IMR-90 (cell line): ENCODE results near the gene AMPD2. TPM values are rescaled to one million over a fixed set of nuclear protein-coding genes. Genes with fewer than 3 reads are reported as not detected.

Source experiments
- ATAC-seq: fragments of 200-7000 bp; cut with Tn5 transposase; 2 replicates; pipeline ENCODE4 v1.9.1; 2020; ENCODE audit warnings: low read depth, mild to moderate bottlenecking, moderate library complexity
- BruUV-seq: library from RNA; stranded (reverse); fragments of 400-500 nt; replicated peaks from 2 replicates; lab custom pipeline; 2021; lab: Mats Ljungman, UMichigan
- CTCF ChIA-PET: fragments of 300-600 bp; formaldehyde crosslinking; extraction: SDS; loops from one replicate; lab custom pipeline; 2021; ENCODE audit warnings: antibody characterized with exemption; lab: Yijun Ruan, JAX
- POLR2A ChIA-PET: fragments of 300-600 bp; sonication (Branson Sonifier 250); formaldehyde crosslinking; loops from one replicate; lab custom pipeline; 2022; ENCODE audit warnings: antibody characterized with exemption; ENCODE audit not compliant: unreplicated experiment; lab: Charles Lee
- DNase-seq: peaks from one replicate; pipeline ENCODE4 v3.0.0; 2013
- H2AFZ ChIP-seq: replicated peaks from 2 replicates; pipeline ENCODE3; 2013; ENCODE audit warnings: low read length, mild to moderate bottlenecking; ENCODE audit not compliant: poor library complexity
- H2AK5ac ChIP-seq: 2 replicates; pipeline ENCODE4 v1.6.1; 2013; ENCODE audit warnings: low read depth, low read length, inconsistent platforms
- H2AK9ac ChIP-seq: replicated peaks from 2 replicates; pipeline ENCODE3; 2013; ENCODE audit warnings: mild to moderate bottlenecking, low read depth, low read length, moderate library complexity; ENCODE audit not compliant: poor library complexity
- H2BK120ac ChIP-seq: 2 replicates; pipeline ENCODE4 v1.6.1; 2013; ENCODE audit warnings: low read depth, low read length, inconsistent platforms
- H2BK15ac ChIP-seq: 3 replicates; pipeline ENCODE4 v1.6.1; 2013; ENCODE audit warnings: low read depth, low read length, inconsistent platforms
- H2BK20ac ChIP-seq: 2 replicates; pipeline ENCODE4 v1.6.1; 2013; ENCODE audit warnings: low read depth, mild to moderate bottlenecking, inconsistent platforms, low read length, moderate library complexity
- H2BK5ac ChIP-seq: 2 replicates; pipeline ENCODE4 v1.6.1; 2013; ENCODE audit warnings: mild to moderate bottlenecking, low read depth, low read length, inconsistent platforms; ENCODE audit not compliant: poor library complexity, severe bottlenecking
- H3K14ac ChIP-seq: replicated peaks from 2 replicates; pipeline ENCODE4 v1.6.1; 2013; ENCODE audit warnings: low read depth, low read length, inconsistent platforms
- H3K18ac ChIP-seq: 2 replicates; pipeline ENCODE4 v1.6.1; 2013; ENCODE audit warnings: low read depth, low read length, control low read depth
- H3K23ac ChIP-seq: 2 replicates; pipeline ENCODE4 v1.6.1; 2013; ENCODE audit warnings: low read depth, low read length, inconsistent platforms
- H3K27ac ChIP-seq: 2 replicates; pipeline ENCODE4 v1.5.1; 2013; ENCODE audit warnings: mild to moderate bottlenecking, control low read depth, low read length; ENCODE audit not compliant: insufficient read depth
- H3K27me3 ChIP-seq: 2 replicates; pipeline ENCODE4 v1.6.1; 2013; ENCODE audit warnings: low read length; ENCODE audit not compliant: control insufficient read depth, insufficient read depth
- H3K36me3 ChIP-seq: 2 replicates; pipeline ENCODE4 v1.6.1; 2013; ENCODE audit warnings: low read length, mixed read lengths; ENCODE audit not compliant: control insufficient read depth, insufficient read depth
- H3K4ac ChIP-seq: 2 replicates; pipeline ENCODE4 v1.6.1; 2013; ENCODE audit warnings: low read depth, low read length, inconsistent platforms
- H3K4me1 ChIP-seq: 2 replicates; pipeline ENCODE4 v1.6.1; 2013; ENCODE audit warnings: low read length, mixed read lengths; ENCODE audit not compliant: control insufficient read depth, insufficient read depth
- H3K4me2 ChIP-seq: 2 replicates; pipeline ENCODE4 v1.6.1; 2013; ENCODE audit warnings: low read depth, mild to moderate bottlenecking, control low read depth, low read length, moderate library complexity
- H3K4me3 ChIP-seq: 2 replicates; pipeline ENCODE4 v1.5.1; 2013; ENCODE audit warnings: low read depth, mild to moderate bottlenecking, control low read depth, low read length, moderate library complexity; ENCODE audit not compliant: insufficient read depth
- H3K56ac ChIP-seq: 2 replicates; pipeline ENCODE4 v1.6.1; 2013; ENCODE audit warnings: low read length, inconsistent platforms; ENCODE audit not compliant: insufficient read depth; ENCODE audit errors: extremely low read depth
- H3K79me1 ChIP-seq, 2 experiments: 2 replicates each; pipeline ENCODE4 v1.6.1; 2013; ENCODE audit warnings: low read length in 2 of 2, inconsistent platforms in 1 of 2, low read depth in 1 of 2
- H3K9ac ChIP-seq: 2 replicates; pipeline ENCODE4 v1.6.1; 2013; ENCODE audit warnings: low read depth, low read length, control low read depth
- H3K9me1 ChIP-seq: 2 replicates; pipeline ENCODE4 v1.6.1; 2013; ENCODE audit warnings: low read length, inconsistent platforms; ENCODE audit not compliant: insufficient read depth
- H3K9me3 ChIP-seq: 2 replicates; pipeline ENCODE4 v1.6.1; 2013; ENCODE audit warnings: low read length; ENCODE audit not compliant: control insufficient read depth, insufficient read depth
- H4K20me1 ChIP-seq: 2 replicates; pipeline ENCODE4 v1.6.1; 2013; ENCODE audit warnings: low read length, inconsistent platforms; ENCODE audit not compliant: insufficient read depth
- H4K5ac ChIP-seq: 2 replicates; pipeline ENCODE4 v1.6.1; 2013; ENCODE audit warnings: mild to moderate bottlenecking, low read depth, low read length, control low read depth
- H4K8ac ChIP-seq, 2 experiments: 2 replicates each; pipeline ENCODE4 v1.6.1; 2013; ENCODE audit warnings: low read depth in 2 of 2, low read length in 2 of 2, control low read depth in 1 of 2, inconsistent platforms in 1 of 2
- H4K91ac ChIP-seq: 2 replicates; pipeline ENCODE4 v1.6.1; 2013; ENCODE audit warnings: low read depth, low read length, inconsistent platforms; ENCODE audit not compliant: insufficient read depth
- MXI1 ChIP-seq: IDR thresholded peaks from 2 replicates; pipeline ENCODE4 v1.6.1; 2012; ENCODE audit warnings: low read depth, mild to moderate bottlenecking, low read length, moderate library complexity, borderline replicate concordance
- NFE2L2 ChIP-seq: fragments of 150-350 bp; IDR thresholded peaks from 2 replicates; pipeline ENCODE4 v1.6.1; 2016; ENCODE audit warnings: low read depth, mild to moderate bottlenecking, low read length
- POLR2A ChIP-seq: IDR thresholded peaks from 2 replicates; pipeline ENCODE4 v1.6.1; 2012; ENCODE audit warnings: mild to moderate bottlenecking, low read depth, low read length
- RAD21 ChIP-seq: IDR thresholded peaks from 2 replicates; pipeline ENCODE4 v1.6.1; 2012; ENCODE audit warnings: low read length, improper control_type of control experiment
- WGBS, 2 experiments: methylation state at CpG; one replicate each; pipeline versions ENCODE4 v1.1.5 to v1.1.7; 2013; ENCODE audit warnings: missing lambda C conversion rate in 2 of 2; ENCODE audit not compliant: insufficient read length in 1 of 2; ENCODE audit errors: extremely low coverage in 2 of 2; 5-methylcytosine and 5-hydroxymethylcytosine counted together
- dilution Hi-C: fragments of 300-500 bp; cut with HindIII; formaldehyde crosslinking; loops from one replicate; pipeline ENCODE4 v1.14.3; 2018; ENCODE audit warnings: low sequenced_read_pairs; ENCODE audit not compliant: unreplicated experiment
- in situ Hi-C: fragments of 300-500 bp; cut with MboI; formaldehyde crosslinking; loops from 3 replicates; pipeline ENCODE4 v1.14.3; 2019; ENCODE audit warnings: low sequenced_read_pairs, inconsistent platforms, mixed read lengths
- intact Hi-C: fragments of 100-400 bp; cut with micrococcal nuclease; formaldehyde crosslinking; loops from 2 replicates; pipeline ENCODE4 v1.10.0; 2022
- polyA plus RNA-seq, 3 experiments: library from polyadenylated mRNA; depleted of rRNA; stranded (reverse); fragments of >200 nt; gene quantifications; 2 replicates each; pipeline ENCODE4 v1.2.3, GENCODE V29; 2012; ENCODE audit warnings: low replicate concordance in 1 of 3
- total RNA-seq: library from RNA; depleted of rRNA; stranded (reverse); fragments of >200 nt; gene quantifications from 2 replicates; pipeline ENCODE4 v1.2.3, GENCODE V29; 2012

The AMPD2 gene
- total and polyA plus RNA-seq, 2 of the 4 experiments (the other 2 are of a cell fraction): 61.5 to 103 TPM

- Histone ChIP-seq H3K27ac (no peak overlapping the region), H2AFZ (peak overlapping the region; percentile 48), H3K27me3 (no peaks in the 10 kb centered on the region), H2BK20ac (no peak overlapping the region), H3K56ac (no peak overlapping the region), H3K18ac (no peak overlapping the region), H3K23ac (no peak overlapping the region), H2AK9ac (peak overlapping the region; percentile 42), H4K91ac (no peak overlapping the region), H3K79me1 (peaks cover 26 to 48% of the 10 kb centered on the region in 2 experiments), H3K4me3 (no peak overlapping the region), H3K4me1 (peaks cover 1% of the 10 kb centered on the region; the same call in 1 of the 2 replicates), H4K20me1 (peaks cover 22% of the 10 kb centered on the region), H2BK5ac (no peak overlapping the region), H3K14ac (no peak overlapping the region), H3K4me2 (no peak overlapping the region), H3K9me1 (no peaks in the 10 kb centered on the region), H3K36me3 (peaks cover 68% of the 10 kb centered on the region), H3K9ac (no peak overlapping the region), H3K9me3 (no peaks in the 10 kb centered on the region), H2BK120ac (no peak overlapping the region), H4K5ac (no peak overlapping the region), H2AK5ac (peak overlapping the region; percentile 63), H2BK15ac (no peak overlapping the region), H3K4ac (no peak overlapping the region), H4K8ac (0 out of 4 replicates have a peak overlapping the region, but pooled peaks of 1 of the 2 experiments have one; percentile 25)
- no TSS peak for BruUV-seq
- intact Hi-C loops (no loop called here), dilution Hi-C loops (no loop called here), in situ Hi-C loops (no loop called here)
- DNase-seq: no peak
- ChIA-PET POLR2A (interaction anchor here (0.6 kb wide), 1 partner anchor 81 kb away, joined by 3 read pairs; no protein-coding TSS in a partner anchor), CTCF (interaction anchor here (1.0 to 1.2 kb wide), 2 partner anchors 10 to 84 kb away, joined by 4 to 6 read pairs; partner anchors contain the start of genes AMPD2 and GNAT2)
- TF ChIP-seq POLR2A: no peak
- TF ChIP-seq MXI1: no peak
- TF ChIP-seq RAD21: 0 out of 2 replicates have a peak, but pooled peaks have one; percentile 23
- no peak for TF ChIP-seq NFE2L2
- no peak for ATAC-seq
- 88% methylated on average over 5 of the region's 30 CpGs; no CpG with 5 or more reads in 1 of the 2 experiments for WGBS, 2 experiments
Observed at GRCh38 chr1:109630081-109630897, 10.7 kb downstream of the AMPD2 start.
